Astrocyte of the spinal cord (primary cell): ENCODE results near the gene ENTPD1.
"Not testable (repeated sequence)": the region's sequence is repeated elsewhere in the genome, so short reads cannot be mapped to it uniquely, and the experiment has no call there.

Source experiments
- DNase-seq: peaks from one replicate; pipeline ENCODE4 v3.0.0; 2011; ENCODE audit warnings: low read depth, low spot score
- H3K4me3 ChIP-seq: 2 replicates; pipeline ENCODE4 v1.5.1; 2011; ENCODE audit warnings: low read depth, mild to moderate bottlenecking, low read length, moderate library complexity
- in situ Hi-C: cut with HindIII; loops from 2 replicates; pipeline ENCODE4 v1.10.0; 2017; ENCODE audit warnings: low sequenced_read_pairs
- TF ChIP-seq, protein P1 (sequence below): IDR thresholded peaks from 2 replicates; pipeline ENCODE4 v1.5.1; 2012; ENCODE audit warnings: low read depth, mild to moderate bottlenecking, low read length, inconsistent platforms

The ENTPD1 gene

GRCh38 chr10:95794195-95794594 is 38.2 kb downstream of the ENTPD1 start:
- TF ChIP-seq, protein P1, sequence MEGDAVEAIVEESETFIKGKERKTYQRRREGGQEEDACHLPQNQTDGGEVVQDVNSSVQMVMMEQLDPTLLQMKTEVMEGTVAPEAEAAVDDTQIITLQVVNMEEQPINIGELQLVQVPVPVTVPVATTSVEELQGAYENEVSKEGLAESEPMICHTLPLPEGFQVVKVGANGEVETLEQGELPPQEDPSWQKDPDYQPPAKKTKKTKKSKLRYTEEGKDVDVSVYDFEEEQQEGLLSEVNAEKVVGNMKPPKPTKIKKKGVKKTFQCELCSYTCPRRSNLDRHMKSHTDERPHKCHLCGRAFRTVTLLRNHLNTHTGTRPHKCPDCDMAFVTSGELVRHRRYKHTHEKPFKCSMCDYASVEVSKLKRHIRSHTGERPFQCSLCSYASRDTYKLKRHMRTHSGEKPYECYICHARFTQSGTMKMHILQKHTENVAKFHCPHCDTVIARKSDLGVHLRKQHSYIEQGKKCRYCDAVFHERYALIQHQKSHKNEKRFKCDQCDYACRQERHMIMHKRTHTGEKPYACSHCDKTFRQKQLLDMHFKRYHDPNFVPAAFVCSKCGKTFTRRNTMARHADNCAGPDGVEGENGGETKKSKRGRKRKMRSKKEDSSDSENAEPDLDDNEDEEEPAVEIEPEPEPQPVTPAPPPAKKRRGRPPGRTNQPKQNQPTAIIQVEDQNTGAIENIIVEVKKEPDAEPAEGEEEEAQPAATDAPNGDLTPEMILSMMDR: no peak
- in situ Hi-C loops: no loop called here
- H3K4me3 ChIP-seq: no peak overlapping the region
- DNase-seq: no peak

GRCh38 chr10:95795602-95796001 is 39.6 kb downstream of the ENTPD1 start:
- in situ Hi-C loops: no loop called here
- no peak for DNase-seq
- TF ChIP-seq, protein P1: no peak
- no peak overlapping the region for H3K4me3 ChIP-seq

DNA sequence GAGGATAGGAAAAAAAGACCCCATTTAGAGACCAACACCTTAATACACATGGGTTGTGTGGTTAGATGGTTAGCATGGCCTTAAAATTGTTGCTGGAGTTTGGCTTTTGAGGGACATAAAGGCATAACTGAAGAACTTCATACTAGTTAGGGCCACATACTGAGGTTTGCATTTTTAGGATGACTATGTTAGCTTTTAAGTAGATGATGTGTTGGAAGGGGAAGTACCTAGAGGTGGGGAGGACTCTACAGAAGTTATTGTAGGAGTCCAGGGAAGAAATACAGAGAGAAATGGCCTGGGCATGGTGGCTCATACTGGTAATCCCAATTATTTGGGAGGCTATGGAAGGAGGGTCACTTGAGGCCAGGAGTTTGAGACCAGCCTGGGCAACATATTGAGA is 40.5 kb downstream of the ENTPD1 start:
- TF ChIP-seq, protein P1: no peak
- H3K4me3 ChIP-seq: no peak overlapping the region
- DNase-seq: no peak
- in situ Hi-C loops: no loop called here

DNA sequence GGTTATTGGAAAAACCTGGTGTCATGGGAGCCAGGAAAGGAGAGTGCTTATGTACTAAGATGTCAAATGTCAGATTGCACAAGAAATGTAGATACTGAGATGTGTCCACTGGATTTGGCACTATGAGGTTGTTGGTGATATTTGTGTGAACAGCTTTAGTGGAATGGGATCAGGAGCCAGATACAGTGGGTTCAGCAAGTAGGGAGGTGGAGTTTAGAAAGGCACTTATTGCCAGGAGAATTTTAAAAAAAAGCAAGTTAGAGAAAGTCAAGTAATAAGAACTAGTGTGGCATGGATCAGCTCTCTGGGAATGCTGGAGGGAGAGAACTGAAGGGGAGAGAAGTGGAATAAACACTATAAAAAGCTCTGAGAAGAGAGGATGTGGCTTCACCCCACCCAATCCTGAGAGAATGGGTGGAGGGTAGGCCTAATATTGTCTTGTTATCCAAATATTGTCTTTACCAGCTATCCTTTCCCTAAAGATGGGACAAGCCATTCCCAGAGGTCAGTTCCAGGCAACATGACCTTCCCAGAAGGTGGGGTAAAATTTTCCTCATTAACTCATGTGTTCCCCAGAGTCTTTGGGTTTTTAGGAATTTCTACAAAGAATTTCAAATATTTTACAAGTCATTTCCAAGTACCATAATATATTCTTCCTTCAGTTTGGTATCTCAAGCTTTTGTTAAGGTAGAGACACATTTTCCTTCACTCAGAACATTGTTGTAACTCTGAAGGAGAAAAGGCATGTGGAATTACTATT is 42.3 kb downstream of the ENTPD1 start:
- no peak for DNase-seq
- TF ChIP-seq, protein P1: no peak
- in situ Hi-C loops: no loop called here
- H3K4me3 ChIP-seq: no peak overlapping the region

- H3K4me3 ChIP-seq, in situ Hi-C loops, DNase-seq: not testable (repeated sequence)
Measured at GRCh38 chr10:95800286-95800685, 44.3 kb downstream of the ENTPD1 start.

- DNase-seq, H3K4me3 ChIP-seq, in situ Hi-C loops: not testable (repeated sequence)
Measured at GRCh38 chr10:95806687-95807380, 50.9 kb downstream of the ENTPD1 start.

- DNase-seq, in situ Hi-C loops, H3K4me3 ChIP-seq: not testable (repeated sequence)
Measured at GRCh38 chr10:95808705-95809308, 52.8 kb downstream of the ENTPD1 start.
